ENCODE results near the gene GINS3.

DNA sequence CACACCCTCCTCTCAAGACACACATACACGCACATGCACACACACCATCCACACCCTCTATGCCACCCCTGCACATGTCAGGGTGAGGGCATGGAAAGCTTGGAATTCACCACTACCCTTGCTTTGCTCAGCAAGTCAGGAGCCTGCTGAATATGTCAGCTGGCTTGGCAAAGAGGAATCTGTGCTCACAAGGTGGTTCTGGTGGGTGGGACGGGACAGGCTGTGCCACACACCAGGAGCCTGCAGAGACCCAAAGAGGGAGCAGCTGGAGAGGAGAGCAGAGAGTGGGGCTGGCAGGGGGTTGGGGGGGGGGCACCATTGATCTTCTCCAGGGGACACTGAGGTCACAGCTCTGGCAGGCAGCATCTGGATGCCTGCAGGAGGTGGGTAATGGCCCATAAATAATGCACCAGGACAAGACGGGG, 59.0 kb downstream of the GINS3 start:
- TF ChIP-seq, protein P1, sequence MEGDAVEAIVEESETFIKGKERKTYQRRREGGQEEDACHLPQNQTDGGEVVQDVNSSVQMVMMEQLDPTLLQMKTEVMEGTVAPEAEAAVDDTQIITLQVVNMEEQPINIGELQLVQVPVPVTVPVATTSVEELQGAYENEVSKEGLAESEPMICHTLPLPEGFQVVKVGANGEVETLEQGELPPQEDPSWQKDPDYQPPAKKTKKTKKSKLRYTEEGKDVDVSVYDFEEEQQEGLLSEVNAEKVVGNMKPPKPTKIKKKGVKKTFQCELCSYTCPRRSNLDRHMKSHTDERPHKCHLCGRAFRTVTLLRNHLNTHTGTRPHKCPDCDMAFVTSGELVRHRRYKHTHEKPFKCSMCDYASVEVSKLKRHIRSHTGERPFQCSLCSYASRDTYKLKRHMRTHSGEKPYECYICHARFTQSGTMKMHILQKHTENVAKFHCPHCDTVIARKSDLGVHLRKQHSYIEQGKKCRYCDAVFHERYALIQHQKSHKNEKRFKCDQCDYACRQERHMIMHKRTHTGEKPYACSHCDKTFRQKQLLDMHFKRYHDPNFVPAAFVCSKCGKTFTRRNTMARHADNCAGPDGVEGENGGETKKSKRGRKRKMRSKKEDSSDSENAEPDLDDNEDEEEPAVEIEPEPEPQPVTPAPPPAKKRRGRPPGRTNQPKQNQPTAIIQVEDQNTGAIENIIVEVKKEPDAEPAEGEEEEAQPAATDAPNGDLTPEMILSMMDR (conservative IDR thresholded peaks at IDR 0.05) = no peak
- no peak for TF ChIP-seq ZFX (IDR thresholded peaks at IDR 0.05)
